ENCODE results near the gene FAM180A.

Gene FAM180A

GRCh38 chr7:135692055-135692454 lies 56.6 kb downstream of the FAM180A start:
- no peaks in the 10 kb centered on the region for H3K36me3 ChIP-seq (ENCODE audit: low read length)
- no peaks in the 10 kb centered on the region for H3K9me3 ChIP-seq (ENCODE audit: insufficient read depth, low read length)
- no peak overlapping the region for H3K27ac ChIP-seq (ENCODE audit: low read depth, low read length)
- H2AFZ ChIP-seq (ENCODE audit: low read depth, low read length, severe bottlenecking): no peak overlapping the region
- no peaks in the 10 kb centered on the region for H3K27me3 ChIP-seq (ENCODE audit: low read length)
- H3K79me2 ChIP-seq (ENCODE audit: insufficient read depth, low read length): no peaks in the 10 kb centered on the region
- H3K9me2 ChIP-seq (replicated peaks; ENCODE audit: insufficient read depth, low read length): no peaks in the 10 kb centered on the region
- H4K20me1 ChIP-seq (ENCODE audit: low read depth, low read length): no peaks in the 10 kb centered on the region
- H3K4me2 ChIP-seq (ENCODE audit: low read depth, low read length, poor library complexity, severe bottlenecking): no peak overlapping the region
- no peak for TF ChIP-seq CTCF (IDR thresholded peaks at IDR 0.05; ENCODE audit: insufficient read depth, low read length, poor library complexity, severe bottlenecking)
- no peak for TF ChIP-seq EZH2phosphoT487 (conservative IDR thresholded peaks at IDR 0.05; ENCODE audit: low read length)
- H3K4me3 ChIP-seq (ENCODE audit: insufficient read depth, low read length, poor library complexity, severe bottlenecking): no peak overlapping the region
- no peaks in the 10 kb centered on the region for H3F3A ChIP-seq (ENCODE audit: insufficient read depth)
- H3K9ac ChIP-seq (ENCODE audit: low read length): no peak overlapping the region

GRCh38 chr7:135690566-135690965 lies 58.0 kb downstream of the FAM180A start:
- Histone ChIP-seq H3K36me3 (ENCODE audit: low read length) (no peaks in the 10 kb centered on the region), H2AFZ (ENCODE audit: low read depth, low read length, severe bottlenecking) (no peak overlapping the region)

GRCh38 chr7:135687466-135687865 lies 61.1 kb downstream of the FAM180A start:
- Histone ChIP-seq H3F3A (ENCODE audit: insufficient read depth) (no peaks in the 10 kb centered on the region), H4K20me1 (ENCODE audit: low read depth, low read length) (no peaks in the 10 kb centered on the region), H3K9me2 (replicated peaks; ENCODE audit: insufficient read depth, low read length) (no peaks in the 10 kb centered on the region), H3K4me3 (ENCODE audit: insufficient read depth, low read length, poor library complexity, severe bottlenecking) (no peak overlapping the region), H3K27me3 (ENCODE audit: low read length) (no peaks in the 10 kb centered on the region), H3K9me3 (ENCODE audit: insufficient read depth, low read length) (no peaks in the 10 kb centered on the region), H3K27ac (ENCODE audit: low read depth, low read length) (no peak overlapping the region), H3K36me3 (ENCODE audit: low read length) (no peaks in the 10 kb centered on the region), H2AFZ (ENCODE audit: low read depth, low read length, severe bottlenecking) (no peak overlapping the region), H3K4me2 (ENCODE audit: low read depth, low read length, poor library complexity, severe bottlenecking) (no peak overlapping the region), H3K9ac (ENCODE audit: low read length) (no peak overlapping the region), H3K79me2 (ENCODE audit: insufficient read depth, low read length) (no peaks in the 10 kb centered on the region)
- no peak for TF ChIP-seq CTCF (IDR thresholded peaks at IDR 0.05; ENCODE audit: insufficient read depth, low read length, poor library complexity, severe bottlenecking)
- no peak for TF ChIP-seq EZH2phosphoT487 (conservative IDR thresholded peaks at IDR 0.05; ENCODE audit: low read length)

More at GRCh38 chr7:135690566-135690965, 58.0 kb downstream of the FAM180A start:
- Histone ChIP-seq H3K9me2 (replicated peaks; ENCODE audit: insufficient read depth, low read length) (no peaks in the 10 kb centered on the region), H3K9me3 (ENCODE audit: insufficient read depth, low read length) (no peaks in the 10 kb centered on the region), H3K4me3 (ENCODE audit: insufficient read depth, low read length, poor library complexity, severe bottlenecking) (no peak overlapping the region), H3K79me2 (ENCODE audit: insufficient read depth, low read length) (no peaks in the 10 kb centered on the region), H4K20me1 (ENCODE audit: low read depth, low read length) (no peaks in the 10 kb centered on the region), H3K27ac (ENCODE audit: low read depth, low read length) (no peak overlapping the region), H3K9ac (ENCODE audit: low read length) (no peak overlapping the region), H3K4me2 (ENCODE audit: low read depth, low read length, poor library complexity, severe bottlenecking) (no peak overlapping the region), H3K27me3 (ENCODE audit: low read length) (no peaks in the 10 kb centered on the region), H3F3A (ENCODE audit: insufficient read depth) (no peaks in the 10 kb centered on the region)
- no peak for TF ChIP-seq CTCF (IDR thresholded peaks at IDR 0.05; ENCODE audit: insufficient read depth, low read length, poor library complexity, severe bottlenecking)
- no peak for TF ChIP-seq EZH2phosphoT487 (conservative IDR thresholded peaks at IDR 0.05; ENCODE audit: low read length)
